Effector CD4-positive, alpha-beta T cell (primary cell): ENCODE data around the gene ZFHX3.

Experiments
- DNase-seq: peaks from one replicate; pipeline ENCODE4 v3.0.0-alpha.2; 2020

The ZFHX3 gene

GRCh38 chr16:72969812-72970211 lies 78.1 kb downstream of the ZFHX3 start:
- DNase-seq: no peak

GRCh38 chr16:72969146-72969545 lies 78.8 kb downstream of the ZFHX3 start:
- DNase-seq: no peak

GRCh38 chr16:72967941-72968340 lies 80.0 kb downstream of the ZFHX3 start:
- DNase-seq: no peak

GRCh38 chr16:72963533-72964315 lies 84.2 kb downstream of the ZFHX3 start:
- no peak for DNase-seq

- no peak for DNase-seq
These were observed 85.6 kb downstream of the ZFHX3 start for GRCh38 chr16:72962347-72962746.

GRCh38 chr16:72961863-72962262 lies 86.1 kb downstream of the ZFHX3 start:
- no peak for DNase-seq

GRCh38 chr16:72961115-72961832 lies 86.7 kb downstream of the ZFHX3 start:
- no peak for DNase-seq

GRCh38 chr16:72960101-72960500 lies 87.8 kb downstream of the ZFHX3 start:
- no peak for DNase-seq

GRCh38 chr16:72959301-72959996 lies 88.5 kb downstream of the ZFHX3 start:
- DNase-seq: no peak

- no peak for DNase-seq
These were observed 89.3 kb downstream of the ZFHX3 start for GRCh38 chr16:72958522-72959076.

GRCh38 chr16:72957303-72958277 lies 90.3 kb downstream of the ZFHX3 start:
- DNase-seq: no peak

GRCh38 chr16:72956124-72957064 lies 91.5 kb downstream of the ZFHX3 start:
- no peak for DNase-seq

- DNase-seq: no peak
These were observed 95.1 kb downstream of the ZFHX3 start for GRCh38 chr16:72952811-72953271.

GRCh38 chr16:72952404-72952803 lies 95.5 kb downstream of the ZFHX3 start:
- no peak for DNase-seq

- DNase-seq: no peak
These were observed 96.0 kb downstream of the ZFHX3 start for GRCh38 chr16:72951916-72952315.

- DNase-seq: no peak
These were observed 97.3 kb downstream of the ZFHX3 start for GRCh38 chr16:72950669-72951068.

GRCh38 chr16:72948238-72948829 lies 99.6 kb downstream of the ZFHX3 start:
- DNase-seq: no peak

GRCh38 chr16:72947379-72948237 lies 100.3 kb downstream of the ZFHX3 start:
- DNase-seq: no peak

GRCh38 chr16:72946474-72947194 lies 101.3 kb downstream of the ZFHX3 start:
- DNase-seq: no peak
